Left lobe of liver (tissue), 2 donors: ENCODE data around the gene C15orf39. TPM values are rescaled to one million over a fixed set of nuclear protein-coding genes. Genes with fewer than 3 reads are reported as not detected.
"Not testable (repeated sequence)": the region's sequence is repeated elsewhere in the genome, so short reads cannot be mapped to it uniquely, and the experiment has no call there.

Experiments used
- ATAC-seq: fragments of 200-7000 bp; cut with Tn5 transposase; one replicate; pipeline ENCODE4 v1.9.1; 2020; ENCODE audit warnings: mild to moderate bottlenecking, moderate library complexity
- DNase-seq: peaks from one replicate; pipeline ENCODE4 v3.0.0-alpha.2; 2020; ENCODE audit warnings: low spot score
- total RNA-seq: library from RNA; stranded (reverse); gene quantifications from one replicate; pipeline ENCODE4 v1.2.1, GENCODE V29; 2021
- donor health status: DM: no; HTN: no; CAD: no; lungs with moderate emphysema.
- donor health status: DM: no; HTN: yes; CAD: no.

C15orf39 gene
- total RNA-seq, 1 donor from 2014 or later: 5.8 TPM

DNA sequence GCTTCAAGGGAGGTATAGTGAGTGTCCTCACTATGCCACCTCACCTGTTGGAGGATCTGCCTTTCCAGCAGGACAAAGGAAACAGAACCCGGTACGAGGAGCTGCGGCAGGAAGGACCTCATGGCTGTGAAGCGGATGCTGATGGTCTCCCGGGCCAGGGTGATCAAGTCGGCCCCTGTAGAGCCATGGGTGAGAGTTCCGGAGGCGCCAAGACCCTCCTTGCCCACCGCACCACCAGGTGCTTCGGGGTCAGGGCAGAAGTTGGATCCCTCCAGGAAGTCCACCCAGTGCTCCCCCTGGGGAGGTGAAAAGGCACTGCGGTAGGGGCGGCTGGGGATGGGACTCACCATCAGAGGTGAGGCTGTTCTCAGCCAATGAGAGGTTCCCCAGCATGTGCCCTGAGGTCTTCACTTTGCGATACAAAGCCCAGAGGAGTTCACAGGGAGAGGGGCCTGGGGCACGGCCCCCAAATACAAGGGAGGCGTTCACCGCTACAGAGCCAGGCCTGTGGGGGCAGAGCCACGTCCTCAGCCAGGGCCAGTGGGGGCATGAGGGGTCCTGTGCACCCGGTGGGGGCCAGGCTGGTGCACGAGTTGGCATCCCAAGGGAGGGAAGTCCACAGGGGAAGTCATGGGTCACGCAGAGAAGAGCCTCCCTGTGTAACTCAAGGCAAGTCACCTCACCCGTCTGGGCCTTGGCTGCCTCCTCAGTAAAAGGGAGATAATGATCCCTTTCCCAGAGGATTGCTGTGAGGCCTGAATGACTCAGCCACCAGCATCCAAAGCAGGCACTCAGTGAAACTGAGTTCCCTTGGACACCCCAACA lies 27.7 kb downstream of the C15orf39 start:
- ATAC-seq (no peak), DNase-seq (no peak)

GRCh38 chr15:75230016-75230343 lies 28.3 kb downstream of the C15orf39 start:
- no peak for ATAC-seq
- no peak for DNase-seq

DNA sequence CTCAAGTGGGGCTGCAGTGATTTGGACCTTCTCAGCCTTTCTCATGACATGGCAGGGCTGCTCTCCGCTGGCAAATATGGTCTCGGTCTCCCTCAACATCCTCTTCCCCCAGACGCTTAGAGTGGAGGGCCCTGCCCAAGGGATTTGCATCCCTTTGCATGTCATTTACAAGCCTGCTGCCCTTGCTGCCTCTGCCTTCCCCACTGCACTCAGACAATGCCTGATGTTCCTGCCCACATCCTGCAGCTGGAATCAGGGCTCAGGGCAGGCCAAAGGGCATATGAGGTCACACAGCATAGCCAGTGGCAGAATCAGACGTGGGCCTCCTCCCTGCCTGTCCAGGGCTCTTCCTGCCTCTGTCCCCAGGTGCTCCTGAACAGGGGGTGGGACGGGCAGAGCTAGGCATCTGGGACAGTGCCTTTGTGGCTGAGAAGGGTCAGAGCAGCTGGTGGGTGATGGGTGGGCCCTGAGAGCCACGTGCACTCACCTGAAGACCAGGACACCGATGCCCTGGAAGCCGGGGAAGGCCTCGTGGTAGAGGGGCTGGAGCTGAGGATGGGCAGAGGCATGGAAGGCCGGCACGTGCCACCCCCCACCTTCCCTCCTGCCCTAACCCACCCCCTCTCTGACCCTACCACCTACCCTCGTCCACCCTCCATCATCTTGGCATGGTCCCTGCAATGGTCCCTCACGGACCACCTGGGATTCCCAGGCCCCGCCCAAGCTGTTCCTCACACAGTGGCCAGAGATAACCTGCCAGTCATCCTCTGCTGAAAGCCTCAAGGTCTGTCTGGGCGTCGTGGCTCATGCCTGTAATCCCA lies 29.1 kb downstream of the C15orf39 start:
- no peak for ATAC-seq
- no peak for DNase-seq

DNA sequence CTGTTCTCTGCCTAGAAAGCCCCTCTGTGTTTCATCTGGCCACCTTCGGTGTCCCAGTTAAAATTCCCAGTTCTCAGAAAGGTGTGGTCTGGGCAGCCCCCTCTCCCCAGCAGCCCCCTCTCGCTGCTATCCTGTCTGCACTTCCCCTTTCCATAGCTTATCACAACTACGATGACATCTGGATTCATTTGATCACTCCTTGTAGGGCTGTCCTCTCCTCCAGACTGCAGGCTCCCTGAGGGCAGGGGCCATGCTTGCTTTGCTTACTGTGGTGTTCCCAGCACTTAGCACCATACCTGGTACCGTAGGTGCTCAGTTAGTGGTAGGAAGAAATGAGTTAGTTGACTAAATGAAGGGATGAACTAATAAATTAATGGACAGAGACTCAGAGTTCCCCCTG lies 30.2 kb downstream of the C15orf39 start:
- ATAC-seq (no peak), DNase-seq (no peak)

DNA sequence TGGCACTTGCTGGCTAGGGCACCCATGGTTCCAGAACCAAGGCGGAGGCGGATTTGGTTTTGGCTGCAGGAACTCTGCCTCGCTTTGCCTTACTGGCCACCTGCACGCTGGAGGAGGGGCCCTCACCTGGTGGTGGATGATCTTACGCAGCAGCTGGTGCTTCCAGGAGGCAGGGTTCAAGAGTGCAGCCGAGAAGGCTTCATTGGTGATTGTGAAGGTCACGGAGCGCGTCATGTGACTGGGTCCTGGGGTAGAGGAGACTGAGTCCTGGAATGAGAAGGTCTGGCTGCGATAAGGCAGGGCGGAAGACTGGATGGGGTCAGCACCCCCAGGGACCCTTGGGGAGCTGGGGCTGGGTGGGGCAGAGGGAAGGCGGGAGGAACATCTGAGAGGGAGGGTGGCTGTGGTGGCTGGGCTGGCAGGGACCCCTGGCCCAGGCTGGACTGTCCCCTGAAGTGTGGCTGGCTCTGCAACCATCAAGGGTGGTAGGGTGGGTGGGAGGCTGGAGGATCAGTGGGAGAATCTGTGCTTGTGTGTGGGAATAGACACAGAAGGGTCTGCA lies 30.7 kb downstream of the C15orf39 start:
- DNase-seq: no peak

DNA sequence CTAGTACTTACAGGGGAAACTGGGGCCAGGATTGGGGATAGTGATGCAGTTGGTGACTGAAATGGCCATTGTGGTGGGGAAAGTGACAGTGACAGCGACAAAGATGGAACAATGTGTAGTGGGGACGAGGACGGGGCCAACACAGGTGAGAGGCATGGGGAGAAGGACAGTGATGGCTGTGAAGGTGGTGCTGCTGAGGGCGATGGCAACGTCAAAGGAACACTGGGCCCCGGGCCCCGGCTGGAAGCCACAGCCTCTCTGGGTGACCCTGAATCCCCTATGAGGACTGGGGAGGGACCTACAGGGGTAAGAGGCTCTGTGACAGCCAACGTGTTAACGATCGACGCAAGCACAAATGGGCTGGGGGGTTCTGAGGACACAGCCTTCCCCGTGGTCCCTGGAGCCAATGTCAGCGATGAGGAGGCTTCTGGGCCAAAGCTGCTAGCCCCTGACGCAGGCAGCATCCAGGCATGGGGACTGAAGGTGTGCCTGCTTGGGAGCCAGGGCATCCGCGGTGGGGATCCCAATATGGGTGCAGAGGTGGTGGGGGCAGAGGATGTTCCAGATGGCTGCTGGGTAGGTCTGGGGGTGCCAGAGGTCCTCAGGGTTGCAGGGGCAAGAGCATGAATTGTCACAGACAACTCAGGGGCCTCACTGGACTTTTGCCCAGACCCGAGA lies 31.3 kb downstream of the C15orf39 start:
- DNase-seq (no peak), ATAC-seq (no peak)

More for the DNA sequence above, 30.7 kb downstream of the C15orf39 start:
- no peak for ATAC-seq

DNA sequence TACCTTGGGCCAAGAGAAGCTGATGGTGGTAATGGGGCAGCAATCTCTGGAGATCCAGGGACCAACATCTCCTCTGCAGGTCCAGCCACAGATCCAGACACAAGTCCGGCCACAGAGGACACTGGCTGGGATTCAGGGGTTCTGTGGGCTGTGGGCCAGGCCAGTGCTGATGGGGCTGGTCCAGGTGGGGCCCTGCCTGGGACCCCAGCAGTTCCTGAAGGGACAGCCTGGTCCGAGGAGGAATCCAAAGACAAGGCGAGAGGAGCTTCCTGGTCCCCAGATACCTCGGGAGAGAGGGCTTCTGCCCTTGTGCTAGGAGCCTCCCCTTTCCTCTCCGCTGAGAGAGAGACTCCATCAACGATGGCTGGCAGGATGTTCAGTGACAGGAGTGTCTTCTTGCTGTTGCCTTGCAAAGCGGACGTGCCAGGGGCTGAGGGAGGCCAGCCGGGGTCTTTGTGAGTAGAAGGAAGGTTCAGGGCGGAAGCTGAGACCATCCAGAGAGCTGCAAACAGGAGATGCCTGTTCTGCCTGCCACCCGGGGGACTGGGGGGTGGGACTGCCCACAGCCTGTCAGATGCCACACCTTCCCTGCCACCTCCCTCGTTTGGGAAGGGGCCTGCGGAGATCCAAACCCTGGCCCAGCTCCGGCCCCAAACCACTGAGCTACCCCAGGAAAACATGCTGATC lies 32.0 kb downstream of the C15orf39 start:
- DNase-seq (no peak), ATAC-seq (no peak)

DNA sequence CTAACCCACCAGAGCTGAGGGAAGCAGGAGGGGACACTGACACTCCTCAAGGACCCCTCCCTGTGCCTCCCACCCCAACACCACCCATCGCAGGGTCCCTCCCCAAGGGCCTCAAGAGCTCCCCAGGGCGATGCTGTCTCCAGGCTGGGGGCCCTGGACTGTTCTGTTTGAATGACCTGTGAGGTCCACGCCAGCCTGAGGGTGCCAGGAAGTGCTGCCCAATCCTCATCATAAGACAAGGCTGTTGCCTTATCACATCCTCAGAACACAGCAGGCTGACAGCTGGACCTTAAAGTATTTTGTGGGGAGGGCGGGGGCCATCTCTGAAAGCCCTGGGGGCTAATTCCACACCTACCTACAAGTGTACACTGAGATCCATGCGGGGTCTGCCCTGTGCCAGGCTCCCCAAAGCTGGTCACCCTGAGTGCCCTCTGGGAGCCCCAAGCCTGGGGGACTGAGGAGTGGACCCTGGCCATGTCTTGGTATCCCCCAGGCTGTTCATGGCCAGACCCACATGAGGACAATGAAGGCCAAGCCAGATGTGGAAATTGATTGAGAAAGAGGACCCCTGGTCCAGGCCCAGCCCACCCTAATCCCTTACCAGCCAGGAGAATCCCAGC lies 32.6 kb downstream of the C15orf39 start:
- ATAC-seq (no peak), DNase-seq (no peak)

DNA sequence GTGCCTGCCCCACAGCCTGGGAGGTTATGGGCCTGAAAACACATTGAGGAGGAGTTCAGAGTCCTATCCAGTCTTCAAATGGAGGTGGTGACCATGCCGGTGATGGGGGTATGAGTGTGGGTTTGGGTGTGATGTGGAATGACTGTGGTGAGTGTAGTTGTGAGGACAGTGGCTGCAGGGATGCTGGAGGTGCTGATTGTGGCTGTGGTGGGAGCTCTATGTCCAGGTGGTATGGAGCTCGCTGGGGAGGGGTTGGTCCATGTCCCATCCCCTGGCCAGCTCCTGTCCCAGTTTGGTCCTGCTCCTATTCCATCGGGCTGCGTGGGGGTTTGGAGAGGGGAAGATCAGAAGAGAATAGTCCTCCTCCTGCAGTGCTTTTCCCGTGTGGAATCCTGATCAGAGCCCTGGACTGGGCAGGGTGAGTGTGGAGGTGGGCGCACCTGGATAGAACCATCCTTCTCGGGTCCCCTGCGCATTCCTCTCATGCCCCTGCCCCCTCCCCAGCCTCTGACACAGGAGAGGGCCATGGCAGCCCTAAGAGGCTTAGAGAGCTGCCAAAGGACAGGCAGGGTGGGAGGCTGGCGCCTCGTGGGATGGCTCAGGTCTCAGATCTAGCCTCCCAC lies 33.5 kb downstream of the C15orf39 start:
- DNase-seq (no peak), ATAC-seq (no peak)

GRCh38 chr15:75235760-75236729 lies 34.4 kb downstream of the C15orf39 start:
- DNase-seq: no peak

GRCh38 chr15:75237316-75237982 lies 35.8 kb downstream of the C15orf39 start:
- no peak for DNase-seq
- no peak for ATAC-seq

More at GRCh38 chr15:75235760-75236729, 34.4 kb downstream of the C15orf39 start:
- ATAC-seq: no peak

GRCh38 chr15:75238150-75238549 lies 36.5 kb downstream of the C15orf39 start:
- ATAC-seq: no peak

DNA sequence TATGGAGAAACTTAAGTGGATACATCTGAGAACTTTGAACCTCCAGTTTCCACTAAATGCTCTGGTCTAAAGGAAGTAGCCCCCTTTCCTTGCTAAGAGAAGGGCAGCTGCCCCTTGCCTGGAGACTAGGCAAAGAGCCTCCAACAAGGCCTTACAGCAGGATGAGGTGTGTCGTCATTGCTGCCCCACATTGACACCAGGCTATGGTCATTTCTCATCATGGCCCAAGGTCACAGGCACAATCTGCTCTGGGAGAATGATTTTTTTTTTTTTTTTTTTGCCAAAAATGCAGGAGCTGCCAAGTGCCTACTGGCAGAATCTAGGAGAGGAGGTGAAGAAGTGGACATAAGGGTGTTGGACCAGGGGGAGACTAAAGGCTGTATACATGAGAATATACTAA lies 44.1 kb downstream of the C15orf39 start:
- not testable (repeated sequence) for ATAC-seq, DNase-seq

More at GRCh38 chr15:75238150-75238549, 36.5 kb downstream of the C15orf39 start:
- no peak for DNase-seq

GRCh38 chr15:75248991-75249390 lies 47.3 kb downstream of the C15orf39 start:
- not testable (repeated sequence) for ATAC-seq, DNase-seq

DNA sequence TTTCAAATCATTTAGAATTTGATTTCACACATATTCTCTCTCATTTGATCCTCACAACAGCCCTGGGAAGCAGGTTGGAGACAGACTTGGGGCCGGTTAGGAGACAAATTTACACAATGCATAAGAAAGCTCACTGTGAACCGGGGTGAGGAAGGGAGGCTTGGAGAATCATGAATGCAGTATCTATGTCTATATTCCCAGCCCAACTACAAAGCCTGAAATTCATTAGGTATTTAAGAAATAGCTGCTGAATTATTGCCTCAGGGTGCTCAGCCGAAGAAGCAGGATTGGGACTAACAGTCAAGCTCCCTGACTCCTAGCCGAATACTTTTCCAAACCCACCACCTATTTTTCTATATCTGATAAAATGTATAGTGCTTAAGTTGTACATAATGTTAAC lies 48.0 kb downstream of the C15orf39 start:
- DNase-seq (no peak), ATAC-seq (no peak)

DNA sequence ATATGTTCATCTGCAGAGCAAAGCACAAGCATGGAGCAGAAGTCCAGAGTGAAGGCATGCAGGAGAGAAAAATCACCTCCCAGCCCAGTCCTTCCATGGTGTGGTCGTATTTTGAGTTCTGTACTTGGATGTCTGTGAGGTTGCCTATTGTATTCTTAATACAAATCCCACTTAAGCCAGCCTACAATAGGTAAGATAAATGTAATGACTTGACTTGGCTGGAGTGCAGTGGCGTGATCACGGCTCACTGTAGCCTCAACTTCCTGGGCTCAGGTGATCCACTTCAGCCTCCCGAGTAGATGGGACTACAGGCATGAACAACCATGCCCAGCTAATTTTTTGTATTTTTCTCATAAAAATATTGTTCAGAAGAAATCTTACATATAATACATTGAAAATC lies 49.7 kb downstream of the C15orf39 start:
- not testable (repeated sequence) for ATAC-seq, DNase-seq

GRCh38 chr15:75252285-75252684 lies 50.6 kb downstream of the C15orf39 start:
- DNase-seq, ATAC-seq: not testable (repeated sequence)

DNA sequence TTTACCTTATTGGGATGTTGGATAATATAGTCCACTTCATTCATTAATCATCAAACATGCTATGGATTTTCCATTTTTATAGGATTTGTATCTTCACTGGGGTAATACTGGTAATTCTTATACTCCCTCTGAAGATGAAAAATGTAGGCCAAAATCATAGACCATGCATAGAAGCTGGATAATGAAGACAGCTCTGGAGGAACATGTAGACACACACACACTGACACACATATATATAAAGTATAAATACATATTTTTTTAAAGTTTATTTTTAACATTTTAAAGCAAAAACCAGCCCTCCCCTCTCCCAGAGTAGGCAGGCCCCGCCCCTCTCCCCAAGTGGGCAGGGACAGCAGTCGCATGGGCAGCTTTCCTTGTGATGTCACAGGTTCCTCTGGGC lies 56.4 kb downstream of the C15orf39 start, which contains the start of gene GOLGA6C:
Gene GOLGA6C, plus strand, starts transcription at position 301 of the 400 bp plus-strand sequence. CDS start 265 bp downstream, outside the sequence.
- DNase-seq, ATAC-seq: not testable (repeated sequence)
